Effector memory CD4-positive, alpha-beta T cell (primary cell): Measurements from ENCODE around the gene TMEM240.
A peak's percentile ranks its signal among the peaks of the same experiment; 100 is the strongest.

Source experiments
- DNase-seq, 3 donors: peaks; one replicate each; pipeline ENCODE4 v3.0.0-alpha.2; 2020
- H3K27ac ChIP-seq: 2 replicates; pipeline ENCODE4 v1.7.0; 2013; ENCODE audit warnings: mild to moderate bottlenecking, low read length, moderate library complexity; ENCODE audit not compliant: insufficient read depth, poor library complexity, severe bottlenecking
- H3K27me3 ChIP-seq: replicated peaks from 2 replicates; pipeline ENCODE4 v1.7.0; 2013; ENCODE audit warnings: mild to moderate bottlenecking, low read length; ENCODE audit not compliant: insufficient read depth, control insufficient read depth, poor library complexity, severe bottlenecking
- H3K36me3 ChIP-seq: 2 replicates; pipeline ENCODE4 v1.7.0; 2013; ENCODE audit warnings: mild to moderate bottlenecking, low read length, moderate library complexity; ENCODE audit not compliant: control insufficient read depth, insufficient read depth
- H3K4me1 ChIP-seq: 2 replicates; pipeline ENCODE4 v1.7.0; 2013; ENCODE audit warnings: low read length, mild to moderate bottlenecking; ENCODE audit not compliant: control insufficient read depth, insufficient read depth, poor library complexity, severe bottlenecking
- H3K4me3 ChIP-seq: 2 replicates; pipeline ENCODE4 v1.7.0; 2013; ENCODE audit warnings: low read length, low read depth, mild to moderate bottlenecking; ENCODE audit not compliant: insufficient read depth, poor library complexity, severe bottlenecking
- H3K9me3 ChIP-seq: 2 replicates; pipeline ENCODE4 v1.7.0; 2013; ENCODE audit warnings: mild to moderate bottlenecking, low read length, moderate library complexity; ENCODE audit not compliant: control insufficient read depth

TMEM240 gene

DNA sequence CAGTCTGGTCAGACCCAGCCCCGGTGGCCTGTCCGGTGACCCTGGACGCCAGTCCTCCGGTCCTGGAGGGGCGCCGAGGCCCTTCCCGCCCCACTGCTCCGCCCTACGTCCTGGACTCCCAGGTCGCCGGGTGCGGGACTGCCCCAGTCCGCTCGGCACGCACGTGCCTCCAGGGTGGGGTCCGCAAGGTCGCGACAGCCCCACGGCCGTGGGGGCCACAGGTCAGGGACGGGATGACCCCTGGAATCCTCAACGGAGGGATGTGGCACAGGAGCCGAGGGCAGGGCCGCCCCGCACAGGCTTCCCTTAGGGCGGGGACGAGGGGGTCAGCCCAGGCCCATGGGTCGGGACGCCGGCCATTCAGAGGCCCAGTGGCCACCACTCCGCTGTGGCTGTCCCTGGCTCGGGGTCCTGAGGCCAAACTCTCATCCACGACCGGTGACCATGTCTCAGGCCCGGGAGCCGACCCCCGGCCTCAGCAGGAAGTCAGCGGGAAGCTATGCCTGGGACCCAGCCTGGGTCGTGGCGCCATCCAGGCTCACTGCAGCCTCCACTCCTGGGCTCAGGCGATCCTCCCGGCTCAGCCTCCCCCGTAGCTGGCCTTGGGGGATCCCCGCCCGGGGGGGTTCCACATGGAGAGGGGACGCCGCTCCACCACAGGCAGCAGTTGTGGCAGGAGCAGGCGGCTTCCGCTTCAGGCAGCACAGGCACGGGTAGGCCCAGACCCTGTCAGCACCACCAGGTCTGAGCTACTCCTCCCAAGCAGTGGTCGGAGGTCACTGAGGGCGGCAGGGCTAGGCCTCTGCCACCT, 599 bp upstream of the TMEM240 start:
- peaks cover 16% of the 10 kb centered on the region for H3K36me3 ChIP-seq
- no peak overlapping the region for H3K27ac ChIP-seq
- peak overlapping the region; percentile 46 for H3K4me3 ChIP-seq
- H3K4me1 ChIP-seq, result peaks cover 10% of the 10 kb centered on the region
- H3K9me3 ChIP-seq, result no peaks in the 10 kb centered on the region
- no peak for DNase-seq
- H3K27me3 ChIP-seq, result no peaks in the 10 kb centered on the region

GRCh38 chr1:1539310-1540089, 924 bp downstream of the TMEM240 start:
- peaks cover 10% of the 10 kb centered on the region for H3K4me1 ChIP-seq
- H3K27me3 ChIP-seq, result no peaks in the 10 kb centered on the region
- H3K36me3 ChIP-seq, result peaks cover 16% of the 10 kb centered on the region
- no peak overlapping the region for H3K27ac ChIP-seq
- no peak for DNase-seq
- peak overlapping the region; percentile 32 for H3K4me3 ChIP-seq
- H3K9me3 ChIP-seq, result no peaks in the 10 kb centered on the region

DNA sequence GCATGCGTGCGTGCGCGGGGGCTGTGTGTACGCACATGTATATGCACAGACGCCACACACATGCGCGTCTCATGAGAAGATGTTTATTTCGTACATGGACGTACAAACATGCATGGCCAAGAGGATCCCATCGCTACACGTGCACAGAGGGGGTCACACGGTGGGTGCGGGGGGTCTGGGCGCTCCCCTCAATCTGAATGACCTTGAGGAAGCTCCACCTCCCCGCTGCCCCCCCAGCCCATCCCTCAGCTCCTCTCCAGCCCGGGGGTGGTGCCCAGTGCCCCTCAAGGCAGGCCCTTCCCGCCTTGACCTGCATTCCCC, 1.5 kb downstream of the TMEM240 start:
- Histone ChIP-seq H3K27ac (no peak overlapping the region), H3K9me3 (no peaks in the 10 kb centered on the region), H3K4me1 (peaks cover 10% of the 10 kb centered on the region), H3K36me3 (peaks cover 16% of the 10 kb centered on the region), H3K27me3 (no peaks in the 10 kb centered on the region), H3K4me3 (no peak overlapping the region)
- no peak for DNase-seq

DNA sequence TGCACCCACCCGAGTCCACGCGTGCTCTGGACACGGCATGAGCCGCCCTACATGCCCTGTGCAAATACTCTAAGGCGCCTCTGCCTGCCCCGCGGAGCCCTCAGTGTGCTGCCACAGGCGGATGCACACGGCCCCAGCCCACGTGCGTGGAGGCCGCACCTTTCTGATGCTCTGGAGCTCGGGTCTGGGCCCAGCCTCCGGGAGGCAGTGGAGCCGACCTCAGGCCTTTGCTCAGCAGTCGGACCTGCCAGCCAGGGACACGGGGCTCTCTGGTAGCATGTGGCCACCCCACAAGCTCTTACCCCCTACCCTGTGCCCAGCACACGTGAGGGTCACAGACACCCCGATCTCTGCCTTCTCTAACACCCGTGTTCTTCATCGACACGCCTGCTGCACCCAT, 2.1 kb downstream of the TMEM240 start:
- no peaks in the 10 kb centered on the region for H3K9me3 ChIP-seq
- H3K27ac ChIP-seq, result no peak overlapping the region
- no peak overlapping the region for H3K4me3 ChIP-seq
- DNase-seq, result no peak
- peaks cover 16% of the 10 kb centered on the region for H3K36me3 ChIP-seq
- no peaks in the 10 kb centered on the region for H3K27me3 ChIP-seq
- peaks cover 10% of the 10 kb centered on the region for H3K4me1 ChIP-seq

GRCh38 chr1:1537626-1538250, 2.7 kb downstream of the TMEM240 start:
- peaks cover 10% of the 10 kb centered on the region for H3K4me1 ChIP-seq
- peaks cover 10% of the 10 kb centered on the region for H3K36me3 ChIP-seq
- no peak overlapping the region for H3K4me3 ChIP-seq
- H3K9me3 ChIP-seq, result no peaks in the 10 kb centered on the region
- no peak overlapping the region for H3K27ac ChIP-seq
- H3K27me3 ChIP-seq, result no peaks in the 10 kb centered on the region
- no peak for DNase-seq

- H3K4me3 ChIP-seq, result no peak overlapping the region
- H3K36me3 ChIP-seq, result peaks cover 10% of the 10 kb centered on the region
- no peak overlapping the region for H3K27ac ChIP-seq
- DNase-seq, result no peak
- peaks cover 10% of the 10 kb centered on the region for H3K4me1 ChIP-seq
- no peaks in the 10 kb centered on the region for H3K9me3 ChIP-seq
- H3K27me3 ChIP-seq, result no peaks in the 10 kb centered on the region
Measured at GRCh38 chr1:1536938-1537546, 3.4 kb downstream of the TMEM240 start.

DNA sequence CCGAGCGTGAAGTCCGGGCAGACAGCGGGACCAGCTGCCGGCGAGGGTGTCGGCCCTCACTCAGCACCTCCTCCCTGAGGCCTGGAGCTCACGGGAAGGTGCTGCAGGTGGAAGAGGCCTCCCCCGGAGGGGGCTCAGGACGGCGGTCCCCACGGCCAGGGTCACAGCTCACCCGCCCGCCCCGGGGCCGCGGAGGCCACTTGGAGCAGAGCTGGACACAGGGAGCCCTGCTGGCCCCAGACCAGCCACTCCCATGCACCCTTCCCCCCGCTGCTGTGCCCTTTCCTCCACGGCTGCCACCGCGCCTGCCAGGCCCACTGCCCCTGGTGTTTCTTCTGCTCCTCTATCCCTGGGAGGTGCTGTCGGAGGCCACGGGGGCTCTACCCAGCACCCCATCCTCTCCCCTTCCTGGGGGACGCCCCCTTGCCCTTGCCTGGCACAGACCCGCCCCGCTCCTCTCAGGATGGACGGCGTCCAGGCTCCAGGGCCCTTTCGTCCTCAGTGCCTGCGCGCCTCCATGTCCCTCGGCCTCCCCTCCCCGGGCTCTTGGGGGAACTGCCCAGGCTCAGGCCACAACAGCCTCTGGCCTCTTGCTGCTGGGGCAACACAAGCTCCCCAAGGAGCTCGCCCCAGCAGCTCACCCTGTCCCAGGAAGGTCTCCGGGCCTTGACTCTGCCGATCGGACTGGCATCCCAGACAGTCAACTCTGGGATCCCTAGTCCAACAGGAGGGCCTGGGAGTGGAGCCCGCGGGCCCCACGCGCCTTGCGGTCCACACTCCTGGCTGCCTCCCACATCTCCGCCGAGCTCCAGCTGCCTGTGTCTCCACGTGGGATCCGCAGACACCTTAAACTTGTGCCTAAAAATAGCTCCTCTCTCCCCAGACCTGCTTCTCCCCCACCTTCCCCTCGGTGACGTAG, 4.1 kb downstream of the TMEM240 start:
- no peak for DNase-seq
- Histone ChIP-seq H3K36me3 (peaks cover 5% of the 10 kb centered on the region), H3K9me3 (no peaks in the 10 kb centered on the region), H3K27ac (no peak overlapping the region), H3K4me3 (no peak overlapping the region), H3K27me3 (no peaks in the 10 kb centered on the region), H3K4me1 (peaks cover 10% of the 10 kb centered on the region)

DNA sequence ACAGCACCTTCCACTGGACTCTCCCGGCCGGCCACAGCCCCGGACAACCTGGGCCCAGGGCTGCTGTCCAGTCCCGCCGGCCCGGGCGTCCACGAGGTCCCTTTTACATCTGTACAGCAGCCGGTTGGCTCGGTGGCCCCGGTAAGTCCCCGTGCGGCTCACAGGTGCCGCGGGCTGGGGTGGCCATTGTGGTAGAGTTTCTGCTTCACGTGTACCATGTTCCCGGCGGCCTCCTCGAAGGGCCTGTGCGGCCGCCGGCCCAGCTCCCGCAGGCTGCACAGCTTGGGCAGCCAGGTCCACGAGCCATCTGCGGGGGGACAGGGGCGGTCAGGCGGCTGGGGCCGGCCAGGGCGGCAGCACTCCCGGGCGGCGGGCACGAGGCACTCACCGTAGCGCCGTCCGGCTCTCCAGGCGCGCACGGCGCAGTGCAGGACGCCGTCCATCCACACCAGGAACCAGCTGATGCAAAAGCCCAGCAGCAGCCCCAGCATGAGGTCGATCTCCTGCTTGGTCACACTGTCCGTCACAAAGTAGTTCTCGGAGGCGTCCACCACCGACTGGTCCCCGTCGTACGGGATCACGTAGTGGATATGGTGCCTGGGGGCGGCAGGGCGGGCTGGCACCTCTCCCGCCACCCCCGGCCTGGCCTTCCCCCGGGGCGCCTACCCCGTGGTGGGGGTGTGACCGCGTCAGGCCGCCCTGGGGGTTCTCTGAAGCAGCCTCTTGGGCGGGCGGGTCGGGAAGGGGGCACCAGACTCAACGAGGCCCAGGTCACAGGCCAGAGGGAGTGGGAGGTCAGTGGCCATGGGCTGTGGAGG, 5.0 kb downstream of the TMEM240 start:
- Histone ChIP-seq H3K27ac (no peak overlapping the region), H3K4me3 (no peak overlapping the region), H3K27me3 (no peaks in the 10 kb centered on the region), H3K4me1 (peaks cover 5% of the 10 kb centered on the region), H3K9me3 (no peaks in the 10 kb centered on the region), H3K36me3 (no peaks in the 10 kb centered on the region)
- DNase-seq, result no peak
